Peyer's patch (tissue), 4 donors: Measurements from ENCODE around the gene AK9.

Experiments
- POLR2A ChIP-seq, 2 donors: fragments of 450-650 bp; IDR thresholded peaks; one replicate each; pipeline ENCODE4 v1.5.1; 2017; ENCODE audit warnings: antibody characterized with exemption in 2 of 2, mild to moderate bottlenecking in 2 of 2, moderate library complexity in 2 of 2
- TF ChIP-seq, protein P1 (sequence below), 6 experiments: fragments of 450-650 bp in 4 of 6; fragments of 200-600 bp in 2 of 6; sonication (generic) in 1 of 6; IDR thresholded peaks; one replicate each; pipeline ENCODE4 v1.5.1; 2017 to 2019; ENCODE audit warnings: antibody characterized with exemption in 6 of 6, mild to moderate bottlenecking in 3 of 6, moderate library complexity in 1 of 6

DNA sequence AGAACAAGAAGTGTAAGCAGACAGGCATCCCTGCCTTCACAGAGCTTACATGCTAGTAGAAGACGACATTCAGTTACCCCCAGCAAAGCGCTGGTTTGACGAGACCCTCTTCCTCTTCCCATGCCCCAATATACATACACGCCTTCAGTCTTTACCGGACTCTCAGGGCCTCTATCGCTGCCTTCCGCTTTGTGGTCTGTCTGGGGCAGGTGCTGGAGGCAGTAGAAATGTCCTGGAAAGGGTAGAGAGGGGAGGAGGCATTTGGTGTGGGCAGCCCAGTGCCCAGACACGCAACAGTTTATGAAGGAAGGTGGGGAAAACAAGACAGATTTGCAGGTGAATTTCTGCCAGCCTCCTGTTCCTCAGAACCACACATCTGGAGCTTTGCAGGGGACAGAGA, 244.5 kb downstream of the AK9 start:
- TF ChIP-seq, protein P1, sequence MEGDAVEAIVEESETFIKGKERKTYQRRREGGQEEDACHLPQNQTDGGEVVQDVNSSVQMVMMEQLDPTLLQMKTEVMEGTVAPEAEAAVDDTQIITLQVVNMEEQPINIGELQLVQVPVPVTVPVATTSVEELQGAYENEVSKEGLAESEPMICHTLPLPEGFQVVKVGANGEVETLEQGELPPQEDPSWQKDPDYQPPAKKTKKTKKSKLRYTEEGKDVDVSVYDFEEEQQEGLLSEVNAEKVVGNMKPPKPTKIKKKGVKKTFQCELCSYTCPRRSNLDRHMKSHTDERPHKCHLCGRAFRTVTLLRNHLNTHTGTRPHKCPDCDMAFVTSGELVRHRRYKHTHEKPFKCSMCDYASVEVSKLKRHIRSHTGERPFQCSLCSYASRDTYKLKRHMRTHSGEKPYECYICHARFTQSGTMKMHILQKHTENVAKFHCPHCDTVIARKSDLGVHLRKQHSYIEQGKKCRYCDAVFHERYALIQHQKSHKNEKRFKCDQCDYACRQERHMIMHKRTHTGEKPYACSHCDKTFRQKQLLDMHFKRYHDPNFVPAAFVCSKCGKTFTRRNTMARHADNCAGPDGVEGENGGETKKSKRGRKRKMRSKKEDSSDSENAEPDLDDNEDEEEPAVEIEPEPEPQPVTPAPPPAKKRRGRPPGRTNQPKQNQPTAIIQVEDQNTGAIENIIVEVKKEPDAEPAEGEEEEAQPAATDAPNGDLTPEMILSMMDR (IDR thresholded peaks at IDR 0.05): no peak
- no peak for TF ChIP-seq POLR2A (IDR thresholded peaks at IDR 0.05)
